ENCODE results near the gene MORC4.

The MORC4 gene

GRCh38 chrX:106999002-106999975 is 723 bp downstream of the MORC4 start:
- CTCF ChIA-PET: interaction anchor here (0.6 to 0.9 kb wide), 7 partner anchors 18 to 758 kb away, joined by 3 to 5 read pairs (median 3); no protein-coding TSS in a partner anchor
- peak; percentile 66 for TF ChIP-seq CTCF (conservative IDR thresholded peaks at IDR 0.05; ENCODE audit: low read depth)
- peak overlapping the region; percentile 85 for H3K27ac ChIP-seq
- peak; percentile 34 for DNase-seq (ENCODE audit: low spot score)
- POLR2A ChIA-PET (ENCODE audit: low non-redundant PET): no interaction called here

GRCh38 chrX:106997611-106998010 is 2.4 kb downstream of the MORC4 start:
- ChIA-PET POLR2A (ENCODE audit: low non-redundant PET) (no interaction called here), CTCF (no interaction called here)
- no peak overlapping the region for H3K27ac ChIP-seq
- TF ChIP-seq CTCF (conservative IDR thresholded peaks at IDR 0.05; ENCODE audit: low read depth): no peak
- DNase-seq (ENCODE audit: low spot score): no peak

GRCh38 chrX:106995678-106996077 is 4.3 kb downstream of the MORC4 start:
- ChIA-PET POLR2A (ENCODE audit: low non-redundant PET) (no interaction called here), CTCF (no interaction called here)
- TF ChIP-seq CTCF (conservative IDR thresholded peaks at IDR 0.05; ENCODE audit: low read depth): no peak
- DNase-seq (ENCODE audit: low spot score): no peak
- no peak overlapping the region for H3K27ac ChIP-seq

- DNase-seq (ENCODE audit: low spot score): no peak
- CTCF ChIA-PET: no interaction called here
- no peak for TF ChIP-seq CTCF (conservative IDR thresholded peaks at IDR 0.05; ENCODE audit: low read depth)
- POLR2A ChIA-PET (ENCODE audit: low non-redundant PET): no interaction called here
- H3K27ac ChIP-seq: no peak overlapping the region
Measured at GRCh38 chrX:106987488-106987887, 12.5 kb downstream of the MORC4 start.

GRCh38 chrX:106980952-106981626 is 18.9 kb downstream of the MORC4 start:
- POLR2A ChIA-PET (ENCODE audit: low non-redundant PET): no interaction called here
- no peak for DNase-seq (ENCODE audit: low spot score)
- no peak overlapping the region for H3K27ac ChIP-seq
- TF ChIP-seq CTCF (conservative IDR thresholded peaks at IDR 0.05; ENCODE audit: low read depth): no peak
- CTCF ChIA-PET: interaction anchor here (0.9 kb wide), 1 partner anchor 18 kb away, joined by 3 read pairs; no protein-coding TSS in a partner anchor

- H3K27ac ChIP-seq: no peak overlapping the region
- POLR2A ChIA-PET (ENCODE audit: low non-redundant PET): no interaction called here
- no peak for TF ChIP-seq CTCF (conservative IDR thresholded peaks at IDR 0.05; ENCODE audit: low read depth)
- no peak for DNase-seq (ENCODE audit: low spot score)
- CTCF ChIA-PET: no interaction called here
Measured at GRCh38 chrX:106976416-106976815, 23.6 kb downstream of the MORC4 start.

Measured in RWPE1 (cell line).